ENCODE data around the gene SFMBT1. TPM values are rescaled to one million over a fixed set of nuclear protein-coding genes. Genes with fewer than 3 reads are reported as not detected.
"Not testable (repeated sequence)": the region's sequence is repeated elsewhere in the genome, so short reads cannot be mapped to it uniquely, and the experiment has no call there.

The SFMBT1 gene
- total RNA-seq, 6 experiments from 2014 or later = 3.0 to 4.8 (median 3.9) TPM

- Mint-ChIP-seq H3K4me3 (no peak overlapping the region), H3K4me1 (ENCODE audit: low read depth) (peaks cover 19% of the 10 kb centered on the region), H3K36me3 (ENCODE audit: low read depth) (peaks cover 4% of the 10 kb centered on the region; the same call in 1 of the 2 replicates), H3K9me3 (no peaks in the 10 kb centered on the region), H3K27me3 (ENCODE audit: insufficient read depth) (no peaks in the 10 kb centered on the region; the same call in 1 of the 2 replicates), H3K27ac (peak overlapping the region; percentile 1; the same call in 1 of the 2 replicates)
- TF ChIP-seq CTCF (IDR thresholded peaks at IDR 0.05) = no peak
- DNase-seq = peak; percentile 12
These were observed 5.5 kb downstream of the SFMBT1 start for GRCh38 chr3:53040351-53040820.

DNA sequence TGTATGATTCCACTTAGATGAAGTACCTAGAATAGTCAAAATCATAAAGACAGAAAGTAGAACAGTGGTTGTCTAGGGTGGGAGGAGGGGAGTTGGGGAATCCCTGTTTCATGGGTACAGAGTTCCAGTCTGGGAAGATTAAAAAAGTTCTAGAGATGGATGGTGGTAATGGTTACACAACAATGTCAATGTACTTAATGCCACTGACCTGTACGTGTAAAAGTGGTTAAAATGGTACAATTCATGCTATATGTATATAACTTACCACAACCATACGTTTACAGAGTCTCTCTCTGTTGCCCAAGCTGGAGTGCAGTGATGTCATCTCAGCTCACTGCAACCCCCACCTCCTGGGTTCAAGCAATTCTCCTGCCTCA, 6.5 kb downstream of the SFMBT1 start:
- Mint-ChIP-seq H3K9me3 (no peaks in the 10 kb centered on the region), H3K36me3 (ENCODE audit: low read depth) (peaks cover 1% of the 10 kb centered on the region; the same call in 1 of the 2 replicates), H3K4me1 (ENCODE audit: low read depth) (peaks cover 15% of the 10 kb centered on the region), H3K4me3 (no peak overlapping the region), H3K27me3 (ENCODE audit: insufficient read depth) (no peaks in the 10 kb centered on the region), H3K27ac (no peak overlapping the region)
- DNase-seq = no peak
- TF ChIP-seq CTCF (IDR thresholded peaks at IDR 0.05) = no peak

DNA sequence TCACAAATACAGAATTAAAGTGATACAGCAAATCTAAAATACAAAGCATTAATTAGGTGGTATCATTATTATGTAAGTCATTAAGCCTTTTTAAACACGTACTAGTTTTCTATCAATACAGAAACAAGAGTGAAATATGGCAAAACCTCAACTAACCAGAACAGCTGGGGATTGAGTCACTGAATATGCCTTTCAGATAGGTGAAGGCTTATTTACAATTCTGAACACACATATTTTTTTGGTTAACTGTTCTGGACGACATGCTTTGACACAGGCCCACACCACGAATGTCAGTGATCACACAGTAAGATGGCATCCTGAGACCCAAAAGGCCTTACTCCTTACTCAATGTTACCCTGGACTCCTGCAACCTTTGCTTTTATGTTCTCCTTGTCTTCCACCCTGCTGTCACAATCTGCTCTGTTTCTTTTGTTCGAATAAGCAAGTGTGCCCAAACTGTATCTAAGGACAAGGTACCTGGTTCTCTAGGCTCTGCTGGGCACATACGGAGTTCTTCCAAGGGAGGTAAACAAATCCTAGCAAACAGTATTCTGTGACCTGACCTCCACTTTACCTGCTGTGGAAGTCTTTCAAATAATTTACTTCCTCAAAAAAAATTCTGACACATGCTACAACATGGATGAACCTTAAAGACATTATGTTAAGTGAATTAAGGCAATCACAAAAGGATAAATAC, 7.0 kb downstream of the SFMBT1 start:
- peaks cover 11% of the 10 kb centered on the region for H3K4me1 Mint-ChIP-seq (ENCODE audit: low read depth)
- no peaks in the 10 kb centered on the region for H3K9me3 Mint-ChIP-seq
- H3K27ac Mint-ChIP-seq = no peak overlapping the region
- no peak overlapping the region for H3K4me3 Mint-ChIP-seq
- no peaks in the 10 kb centered on the region for H3K27me3 Mint-ChIP-seq (ENCODE audit: insufficient read depth)
- DNase-seq = no peak
- TF ChIP-seq CTCF (IDR thresholded peaks at IDR 0.05) = no peak
- H3K36me3 Mint-ChIP-seq (ENCODE audit: low read depth) = no peaks in the 10 kb centered on the region

GRCh38 chr3:53035825-53036619, 9.9 kb downstream of the SFMBT1 start:
- peaks cover 11% of the 10 kb centered on the region for H3K4me1 Mint-ChIP-seq (ENCODE audit: low read depth)
- H3K9me3 Mint-ChIP-seq = no peaks in the 10 kb centered on the region
- no peaks in the 10 kb centered on the region for H3K27me3 Mint-ChIP-seq (ENCODE audit: insufficient read depth)
- no peak overlapping the region for H3K4me3 Mint-ChIP-seq
- H3K27ac Mint-ChIP-seq = no peak overlapping the region
- peak; percentile 17; the same call in 1 of the 2 replicates for TF ChIP-seq CTCF (IDR thresholded peaks at IDR 0.05)
- no peak for DNase-seq
- H3K36me3 Mint-ChIP-seq (ENCODE audit: low read depth) = no peaks in the 10 kb centered on the region

GRCh38 chr3:53035018-53035417, 10.9 kb downstream of the SFMBT1 start:
- not testable (repeated sequence) for DNase-seq; H3K9me3 Mint-ChIP-seq; H3K36me3 Mint-ChIP-seq (ENCODE audit: low read depth); H3K27me3 Mint-ChIP-seq (ENCODE audit: insufficient read depth); H3K4me1 Mint-ChIP-seq (ENCODE audit: low read depth); H3K27ac Mint-ChIP-seq; H3K4me3 Mint-ChIP-seq

GRCh38 chr3:53034411-53034810, 11.5 kb downstream of the SFMBT1 start:
- not testable (repeated sequence) for H3K36me3 Mint-ChIP-seq (ENCODE audit: low read depth); H3K4me1 Mint-ChIP-seq (ENCODE audit: low read depth); H3K9me3 Mint-ChIP-seq; H3K4me3 Mint-ChIP-seq; DNase-seq; H3K27ac Mint-ChIP-seq; H3K27me3 Mint-ChIP-seq (ENCODE audit: insufficient read depth)

Data from HFFc6 (cell line).